Endothelial cell (in vitro differentiated cells): Measurements from ENCODE around the gene OR51B4. TPM values are rescaled to one million over a fixed set of nuclear protein-coding genes. Genes with fewer than 3 reads are reported as not detected.
"Not testable (repeated sequence)": the region's sequence is repeated elsewhere in the genome, so short reads cannot be mapped to it uniquely, and the experiment has no call there.

Source experiments
- DNase-seq: peaks from one replicate; pipeline ENCODE4 v3.0.0; 2021; ENCODE audit warnings: low spot score
- H3K27ac Mint-ChIP-seq: one replicate; pipeline ENCODE4 v1.8.0; 2021; ENCODE audit warnings: mixed read lengths, inconsistent platforms; ENCODE audit not compliant: unreplicated experiment
- H3K27me3 Mint-ChIP-seq: one replicate; pipeline ENCODE4 v1.8.0; 2021; ENCODE audit warnings: mild to moderate bottlenecking, moderate library complexity, mixed read lengths, inconsistent platforms; ENCODE audit not compliant: unreplicated experiment
- H3K36me3 Mint-ChIP-seq: one replicate; pipeline ENCODE4 v1.8.0; 2021; ENCODE audit warnings: mild to moderate bottlenecking, low read depth, mixed read lengths, inconsistent platforms; ENCODE audit not compliant: unreplicated experiment
- H3K4me1 Mint-ChIP-seq: one replicate; pipeline ENCODE4 v1.8.0; 2021; ENCODE audit warnings: mild to moderate bottlenecking, mixed read lengths, inconsistent platforms; ENCODE audit not compliant: unreplicated experiment
- H3K4me3 Mint-ChIP-seq: one replicate; pipeline ENCODE4 v1.8.0; 2021; ENCODE audit warnings: mild to moderate bottlenecking, mixed read lengths, inconsistent platforms; ENCODE audit not compliant: unreplicated experiment
- H3K9me3 Mint-ChIP-seq: one replicate; pipeline ENCODE4 v1.8.0; 2021; ENCODE audit warnings: mixed read lengths, inconsistent platforms; ENCODE audit not compliant: unreplicated experiment
- CTCF ChIP-seq: fragments of 200-600 bp; sonication (generic); IDR thresholded peaks from one replicate; pipeline ENCODE4 v1.5.0; 2021; ENCODE audit warnings: antibody characterized with exemption; ENCODE audit not compliant: unreplicated experiment
- total RNA-seq: library from RNA; stranded (reverse); fragmentation: NEBNext Ultra II Directional; extraction: Animal tissue kit (Norgen Biotek cat#: 25700); gene quantifications from one replicate; pipeline ENCODE4 v1.2.1, GENCODE V29; 2021; ENCODE audit not compliant: unreplicated experiment

The OR51B4 gene
- total RNA-seq, 1 donor from 2014 or later, result 0.49 TPM

GRCh38 chr11:5265832-5266231 lies 35.9 kb downstream of the OR51B4 start:
- DNase-seq, result no peak
- no peaks in the 10 kb centered on the region for H3K27me3 Mint-ChIP-seq
- TF ChIP-seq CTCF, result no peak
- no peaks in the 10 kb centered on the region for H3K9me3 Mint-ChIP-seq
- no peaks in the 10 kb centered on the region for H3K36me3 Mint-ChIP-seq
- no peak overlapping the region for H3K4me3 Mint-ChIP-seq
- no peaks in the 10 kb centered on the region for H3K4me1 Mint-ChIP-seq
- H3K27ac Mint-ChIP-seq, result no peak overlapping the region

GRCh38 chr11:5258543-5259262 lies 43.0 kb downstream of the OR51B4 start:
- Mint-ChIP-seq H3K27ac (no peak overlapping the region), H3K27me3 (peaks cover 2% of the 10 kb centered on the region), H3K4me1 (no peaks in the 10 kb centered on the region), H3K4me3 (no peak overlapping the region), H3K36me3 (no peaks in the 10 kb centered on the region), H3K9me3 (no peaks in the 10 kb centered on the region)
- no peak for TF ChIP-seq CTCF
- no peak for DNase-seq

GRCh38 chr11:5257296-5257695 lies 44.5 kb downstream of the OR51B4 start:
- H3K27ac Mint-ChIP-seq, result no peak overlapping the region
- no peaks in the 10 kb centered on the region for H3K36me3 Mint-ChIP-seq
- no peak overlapping the region for H3K4me3 Mint-ChIP-seq
- H3K4me1 Mint-ChIP-seq, result no peaks in the 10 kb centered on the region
- peaks cover 3% of the 10 kb centered on the region for H3K27me3 Mint-ChIP-seq
- no peaks in the 10 kb centered on the region for H3K9me3 Mint-ChIP-seq
- TF ChIP-seq CTCF, result no peak
- no peak for DNase-seq

- not testable (repeated sequence) for H3K9me3 Mint-ChIP-seq, DNase-seq, H3K4me3 Mint-ChIP-seq, H3K4me1 Mint-ChIP-seq, H3K36me3 Mint-ChIP-seq, H3K27ac Mint-ChIP-seq, H3K27me3 Mint-ChIP-seq
Measured at GRCh38 chr11:5254646-5255413, 46.9 kb downstream of the OR51B4 start, which contains the start of gene HBG2. Gene HBG2 (minus strand): TSS chr11:5254781. CDS start chr11:5254728, 53 bp downstream.

GRCh38 chr11:5254023-5254422 lies 47.7 kb downstream of the OR51B4 start:
- not testable (repeated sequence) for H3K4me3 Mint-ChIP-seq, H3K27me3 Mint-ChIP-seq, H3K36me3 Mint-ChIP-seq, H3K27ac Mint-ChIP-seq, DNase-seq, H3K4me1 Mint-ChIP-seq, H3K9me3 Mint-ChIP-seq

GRCh38 chr11:5253440-5253839 lies 48.3 kb downstream of the OR51B4 start:
- H3K27me3 Mint-ChIP-seq, H3K36me3 Mint-ChIP-seq, H3K9me3 Mint-ChIP-seq, DNase-seq, H3K4me3 Mint-ChIP-seq, H3K4me1 Mint-ChIP-seq, H3K27ac Mint-ChIP-seq: not testable (repeated sequence)
